H1 (cell line): Measurements from ENCODE around the gene AASDH. TPM values are rescaled to one million over a fixed set of nuclear protein-coding genes. Genes with fewer than 3 reads are reported as not detected.

Source experiments
- CTCF ChIA-PET: fragments of 300-600 bp; sonication (Branson Sonifier 250); formaldehyde crosslinking; loops from one replicate; lab custom pipeline; 2021; ENCODE audit not compliant: partially characterized antibody; lab: Charles Lee
- POLR2A ChIA-PET: fragments of 300-600 bp; sonication (Branson Sonifier 250); formaldehyde crosslinking; loops from one replicate; lab custom pipeline; 2021; ENCODE audit warnings: inconsistent platforms; ENCODE audit not compliant: partially characterized antibody; lab: Charles Lee
- DNase-seq, 2 experiments: peaks; one replicate each; pipeline versions ENCODE4 v3.0.0 to v3.0.0-alpha.2; 2010 to 2022; ENCODE audit warnings: low spot score in 2 of 2, low read depth in 1 of 2, mixed read lengths in 1 of 2
- FAIRE-seq: peaks from 2 replicates; lab custom pipeline; 2011; peaks lifted over from hg19 to GRCh38; lab: Jason Lieb, UNC
- H2AFZ ChIP-seq: 2 replicates; pipeline ENCODE4 v1.8.1; 2012; ENCODE audit warnings: low read length, inconsistent platforms
- H2AK5ac ChIP-seq: 2 replicates; pipeline ENCODE4 v1.6.1; 2013; ENCODE audit warnings: low read depth, low read length
- H2BK120ac ChIP-seq: replicated peaks from 2 replicates; pipeline ENCODE3; 2013; ENCODE audit warnings: low read depth, low read length, inconsistent platforms
- H2BK12ac ChIP-seq: 2 replicates; pipeline ENCODE4 v1.6.1; 2013; ENCODE audit warnings: low read depth, low read length
- H2BK15ac ChIP-seq: 2 replicates; pipeline ENCODE4 v1.6.1; 2013; ENCODE audit warnings: low read length
- H2BK20ac ChIP-seq: 2 replicates; pipeline ENCODE4 v1.6.1; 2013; ENCODE audit warnings: low read length
- H2BK5ac ChIP-seq: 2 replicates; pipeline ENCODE4 v1.6.1; 2013; ENCODE audit warnings: low read depth, low read length
- H3K14ac ChIP-seq: 2 replicates; pipeline ENCODE4 v1.6.1; 2013; ENCODE audit warnings: inconsistent platforms; ENCODE audit not compliant: insufficient read length
- H3K18ac ChIP-seq: 2 replicates; pipeline ENCODE4 v1.6.1; 2013; ENCODE audit warnings: low read length; ENCODE audit errors: extremely low read depth
- H3K23ac ChIP-seq: 2 replicates; pipeline ENCODE4 v1.6.1; 2013; ENCODE audit warnings: inconsistent platforms; ENCODE audit not compliant: insufficient read length
- H3K23me2 ChIP-seq: 2 replicates; pipeline ENCODE4 v1.6.1; 2013; ENCODE audit warnings: low read depth, low read length
- H3K27ac ChIP-seq: 2 replicates; pipeline ENCODE4 v1.6.1; 2011; ENCODE audit warnings: low read depth, low read length, inconsistent platforms
- H3K27me3 ChIP-seq, 4 experiments: replicated peaks in 1 of 4; 1 replicate in 1 of 4; 2 replicates in 3 of 4; pipeline versions ENCODE4 v1.6.1 to v1.8.1; 2011 to 2013; ENCODE audit warnings: low read length in 3 of 4, mild to moderate bottlenecking in 3 of 4, inconsistent platforms in 2 of 4, mixed read lengths in 2 of 4, moderate library complexity in 1 of 4; ENCODE audit not compliant: control insufficient read depth in 3 of 4, insufficient read depth in 3 of 4; ENCODE audit errors: extremely low read depth in 1 of 4
- H3K36me3 ChIP-seq, 4 experiments: 2 replicates each; pipeline versions ENCODE4 v1.6.1 to v1.8.1; 2011 to 2013; ENCODE audit warnings: mild to moderate bottlenecking in 4 of 4, low read length in 3 of 4, moderate library complexity in 2 of 4, control low read depth in 1 of 4, inconsistent platforms in 1 of 4; ENCODE audit not compliant: insufficient read depth in 4 of 4, control insufficient read depth in 2 of 4
- H3K4ac ChIP-seq: replicated peaks from 2 replicates; pipeline ENCODE3; 2013; ENCODE audit warnings: low read length, low read depth, mixed read lengths, inconsistent platforms; ENCODE audit not compliant: insufficient read length
- H3K4me1 ChIP-seq, 4 experiments: replicated peaks in 1 of 4; 1 replicate in 1 of 4; 2 replicates in 3 of 4; pipeline versions ENCODE4 v1.6.1 to v1.8.1; 2011 to 2013; ENCODE audit warnings: low read length in 3 of 4, inconsistent platforms in 2 of 4, mixed read lengths in 1 of 4; ENCODE audit not compliant: insufficient read depth in 4 of 4, control insufficient read depth in 3 of 4
- H3K4me2 ChIP-seq, 2 experiments: 2 replicates each; pipeline versions ENCODE4 v1.6.1 to v1.8.1; 2011 to 2013; ENCODE audit warnings: low read depth in 2 of 2, low read length in 2 of 2, control low read depth in 1 of 2, inconsistent platforms in 1 of 2, mild to moderate bottlenecking in 1 of 2; ENCODE audit not compliant: insufficient read depth in 1 of 2
- H3K4me3 ChIP-seq, 4 experiments: fragments of 200-600, 300-600 bp in 1 of 4; sonication (generic), shearing (Covaris generic), sonication (Bioruptor Twin) in 1 of 4; 2 replicates each; pipeline versions ENCODE4 v1.5.1 to v1.8.1; 2011 to 2016; ENCODE audit warnings: low read length in 4 of 4, low read depth in 3 of 4, control low read depth in 2 of 4, inconsistent platforms in 2 of 4, mild to moderate bottlenecking in 2 of 4, mixed read lengths in 1 of 4, moderate library complexity in 1 of 4; ENCODE audit not compliant: insufficient read depth in 2 of 4; ENCODE audit errors: extremely low read depth in 1 of 4
- H3K56ac ChIP-seq: replicated peaks from 2 replicates; pipeline ENCODE3; 2013; ENCODE audit warnings: low read depth, mild to moderate bottlenecking, mixed read lengths, low read length, inconsistent platforms; ENCODE audit not compliant: insufficient read length
- H3K79me1 ChIP-seq: 2 replicates; pipeline ENCODE4 v1.6.1; 2013; ENCODE audit warnings: low read depth, low read length, control low read depth
- H3K79me2 ChIP-seq, 2 experiments: 2 replicates each; pipeline versions ENCODE4 v1.6.1 to v1.8.1; 2012 to 2013; ENCODE audit warnings: low read length in 2 of 2, mild to moderate bottlenecking in 2 of 2, inconsistent platforms in 1 of 2; ENCODE audit not compliant: insufficient read depth in 2 of 2, control insufficient read depth in 1 of 2
- H3K9ac ChIP-seq, 4 experiments: replicated peaks in 1 of 4; 1 replicate in 1 of 4; 2 replicates in 3 of 4; pipeline versions ENCODE4 v1.6.1 to v1.8.1; 2011 to 2013; ENCODE audit warnings: low read depth in 3 of 4, low read length in 3 of 4, control low read depth in 2 of 4, mild to moderate bottlenecking in 2 of 4, moderate library complexity in 2 of 4, inconsistent platforms in 1 of 4; ENCODE audit errors: extremely low read depth in 1 of 4
- H3K9me3 ChIP-seq, 2 experiments: 2 replicates each; pipeline versions ENCODE4 v1.6.1 to v1.8.1; 2012 to 2013; ENCODE audit warnings: mild to moderate bottlenecking in 2 of 2, moderate library complexity in 2 of 2, control low read depth in 1 of 2, inconsistent platforms in 1 of 2, low read depth in 1 of 2, low read length in 1 of 2, mixed read lengths in 1 of 2; ENCODE audit not compliant: insufficient read depth in 2 of 2
- H4K20me1 ChIP-seq, 2 experiments: replicated peaks in 1 of 2; 2 replicates each; pipeline versions ENCODE3 to v1.8.1; 2011 to 2013; ENCODE audit warnings: inconsistent platforms in 2 of 2, low read length in 2 of 2, mild to moderate bottlenecking in 1 of 2; ENCODE audit not compliant: insufficient read depth in 2 of 2, control insufficient read depth in 1 of 2
- H4K5ac ChIP-seq: 2 replicates; pipeline ENCODE4 v1.6.1; 2013; ENCODE audit warnings: low read length, low read depth, mixed read lengths, inconsistent platforms; ENCODE audit not compliant: insufficient read length
- H4K8ac ChIP-seq: 2 replicates; pipeline ENCODE4 v1.8.0; 2013; ENCODE audit warnings: mild to moderate bottlenecking, moderate library complexity, low read length, inconsistent platforms; ENCODE audit not compliant: insufficient read depth; ENCODE audit errors: extremely low read depth
- H4K91ac ChIP-seq: replicated peaks from 2 replicates; pipeline ENCODE3; 2013; ENCODE audit warnings: low read length, mixed read lengths, inconsistent platforms; ENCODE audit not compliant: insufficient read length
- ASH2L ChIP-seq: fragments of 200-600, 300-600 bp; sonication (generic); IDR thresholded peaks from one replicate; pipeline ENCODE4 v1.7.1; 2017; ENCODE audit warnings: low read length
- BACH1 ChIP-seq: IDR thresholded peaks from 2 replicates; pipeline ENCODE4 v1.6.1; 2012; ENCODE audit warnings: low read length, improper control_type of control experiment
- CHD1 ChIP-seq: IDR thresholded peaks from 2 replicates; pipeline ENCODE4 v1.6.1; 2012; ENCODE audit warnings: low read depth, low read length, improper control_type of control experiment
- CREB1 ChIP-seq: IDR thresholded peaks from 2 replicates; pipeline ENCODE4 v1.6.1; 2012; ENCODE audit warnings: inconsistent platforms
- E2F6 ChIP-seq: IDR thresholded peaks from 2 replicates; pipeline ENCODE4 v1.6.1; 2012; ENCODE audit warnings: inconsistent platforms
- EP300 ChIP-seq, 2 experiments: IDR thresholded peaks; 1 replicate in 1 of 2; 2 replicates in 1 of 2; pipeline ENCODE4 v1.6.1; 2011 to 2012; ENCODE audit warnings: low read depth in 2 of 2, low read length in 2 of 2, mild to moderate bottlenecking in 2 of 2, borderline replicate concordance in 1 of 2, inconsistent platforms in 1 of 2, moderate library complexity in 1 of 2
- POLR2A ChIP-seq, 2 experiments: IDR thresholded peaks; 1 replicate in 1 of 2; 2 replicates in 1 of 2; pipeline ENCODE4 v1.6.1; 2011; ENCODE audit warnings: low read depth in 2 of 2, low read length in 2 of 2, mild to moderate bottlenecking in 2 of 2; ENCODE audit errors: control extremely low read depth in 1 of 2
- POLR2AphosphoS5 ChIP-seq: IDR thresholded peaks from 2 replicates; pipeline ENCODE4 v1.6.1; 2011; ENCODE audit warnings: low read depth, low read length
- POU5F1 ChIP-seq: IDR thresholded peaks from 2 replicates; pipeline ENCODE4 v1.6.1; 2011; ENCODE audit warnings: low read depth, mild to moderate bottlenecking, low read length, moderate library complexity
- RXRA ChIP-seq: IDR thresholded peaks from 2 replicates; pipeline ENCODE4 v1.6.1; 2011; ENCODE audit warnings: low read depth, mild to moderate bottlenecking, low read length, moderate library complexity; ENCODE audit not compliant: insufficient read depth
- SP1 ChIP-seq: IDR thresholded peaks from 2 replicates; pipeline ENCODE4 v1.6.1; 2011; ENCODE audit warnings: low read depth, low read length
- WGBS, 2 experiments: shearing (Covaris generic) in 1 of 2; methylation state at CpG; one replicate each; pipeline versions ENCODE4 v1.1.6 to v1.1.7; 2013 to 2015; ENCODE audit warnings: low lambda C conversion rate in 2 of 2, mixed read lengths in 2 of 2, inconsistent platforms in 1 of 2, low coverage in 1 of 2, missing lambda C conversion rate in 1 of 2; ENCODE audit not compliant: insufficient replicate concordance in 2 of 2, insufficient coverage in 1 of 2, insufficient read length in 1 of 2; ENCODE audit errors: extremely low coverage in 1 of 2, missing lambda C conversion rate in 1 of 2; 5-methylcytosine and 5-hydroxymethylcytosine counted together
- polyA plus RNA-seq, 7 experiments: library from polyadenylated mRNA; depleted of rRNA in 3 of 7; stranded (reverse) in 5 of 7; unstranded in 2 of 7; fragments of >200 nt in 5 of 7; fragments of 200-250 nt in 2 of 7; gene quantifications; 1 replicate in 5 of 7; 2 replicates in 1 of 7; 4 replicates in 1 of 7; pipeline versions ENCODE4 v1.2.1 to v1.2.3, GENCODE V29; 2011 to 2013; ENCODE audit warnings: missing spikeins in 2 of 7, mixed read lengths in 2 of 7
- total RNA-seq: library from RNA; stranded (reverse); fragmentation: NEBNext Ultra II Directional; extraction: Animal tissue kit (Norgen Biotek cat#: 25700); gene quantifications from 2 replicates; pipeline ENCODE4 v1.2.1, GENCODE V29; 2021
- TF ChIP-seq, protein P1 (sequence below): IDR thresholded peaks from 2 replicates; pipeline ENCODE4 v1.6.1; 2011; ENCODE audit warnings: low read length, improper control_type of control experiment

AASDH gene
- total and polyA plus RNA-seq, 2 of the 8 experiments (the other 6 are each of a cell fraction or from before 2014, with no cell fraction given) = 8.0 to 10.9 TPM

DNA sequence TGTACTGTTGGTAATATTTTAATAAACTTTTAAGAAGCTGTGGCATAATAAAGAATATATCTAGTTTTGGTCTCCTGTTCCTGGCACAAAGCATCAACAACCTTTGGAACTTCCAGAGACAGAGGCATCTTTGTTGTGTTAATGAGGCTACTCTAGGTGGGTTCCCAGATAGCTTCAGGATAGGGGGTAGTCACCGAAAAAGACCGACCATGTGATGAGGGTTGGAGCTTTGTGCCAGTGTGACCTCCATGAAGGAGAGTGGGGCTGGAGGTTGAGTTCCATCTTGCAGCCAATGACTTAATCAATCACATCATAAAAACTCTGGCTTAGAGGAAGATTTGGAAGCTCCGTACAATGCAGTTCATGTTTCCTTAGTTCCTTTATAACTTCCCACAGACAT is 38.2 kb upstream of the AASDH start:
- Histone ChIP-seq H2AK5ac (no peak overlapping the region), H3K4me2 (peak overlapping the region; percentile 30 to 37; a peak in 3 of 4 replicates), H2AFZ (no peak overlapping the region), H4K20me1 (peaks cover 6 to 10% of the 10 kb centered on the region in 2 experiments), H4K91ac (no peak overlapping the region), H2BK5ac (no peak overlapping the region; the same call in 1 of the 2 replicates), H3K9ac (no peak overlapping the region), H2BK20ac (no peak overlapping the region), H3K14ac (no peak overlapping the region), H3K79me1 (peaks cover 3% of the 10 kb centered on the region; the same call in 1 of the 2 replicates), H4K8ac (no peak overlapping the region), H3K4me1 (peaks cover 0 to 4% (median 0%) of the 10 kb centered on the region in 4 experiments; a peak in 2 of 7 replicates), H3K23ac (no peak overlapping the region), H4K5ac (no peak overlapping the region), H2BK12ac (no peak overlapping the region), H3K27me3 (no peaks in the 10 kb centered on the region), H3K79me2 (peaks cover 17 to 100% of the 10 kb centered on the region in 2 experiments), H3K36me3 (peaks cover 0 to 24% (median 13%) of the 10 kb centered on the region in 4 experiments; a peak in 5 of 8 replicates), H3K18ac (no peak overlapping the region), H2BK120ac (no peak overlapping the region), H3K4ac (no peak overlapping the region), H3K23me2 (no peaks in the 10 kb centered on the region), H2BK15ac (no peak overlapping the region), H3K27ac (no peak overlapping the region), H3K56ac (no peak overlapping the region), H3K9me3 (peaks cover 3 to 8% of the 10 kb centered on the region in 2 experiments; a peak in 2 of 4 replicates), H3K4me3 (peak overlapping the region in 1 of 4 experiments; percentile 40; a peak in 2 of 8 replicates)
- POLR2A ChIA-PET = interaction anchor here (0.7 to 10.3 kb wide), 3 partner anchors 10 to 19 kb away, joined by 3 to 96 read pairs (median 3); partner anchors contain the start of genes PAICS and PPAT
- CTCF ChIA-PET = interaction anchor here (0.8 to 2.2 kb wide), 4 partner anchors 8 to 16 kb away, joined by 3 to 7 read pairs (median 5); partner anchors contain the start of genes PAICS and PPAT
- WGBS, 2 experiments = 49% methylated on average over 3 of the region's 3 CpGs; no CpG with 5 or more reads in 1 of the 2 experiments
- peak; percentile 87 for FAIRE-seq
- DNase-seq = no peak
- TF ChIP-seq EP300 (IDR thresholded peaks at IDR 0.05; ENCODE audit: borderline replicate concordance in 1 of 2, low read depth in 2 of 2, low read length in 2 of 2) (0 out of 3 replicates have a peak, but pooled peaks of 1 of the 2 experiments have one; percentile 8), CREB1 (no peak), BACH1 (no peak), CHD1 (no peak), POLR2AphosphoS5 (peak; percentile 48; the same call in 1 of the 2 replicates), POU5F1 (peak; percentile 72; the same call in 1 of the 2 replicates), RXRA (no peak), SP1 (peak; percentile 39; the same call in 1 of the 2 replicates), E2F6 (peak; percentile 41; the same call in 1 of the 2 replicates), ASH2L (no peak), POLR2A (IDR thresholded peaks at IDR 0.05; ENCODE audit: control extremely low read depth in 1 of 2, low read depth in 2 of 2, low read length in 2 of 2) (peak in 1 of 2 experiments; percentile 46; a peak in 2 of 3 replicates)
- TF ChIP-seq, protein P1, sequence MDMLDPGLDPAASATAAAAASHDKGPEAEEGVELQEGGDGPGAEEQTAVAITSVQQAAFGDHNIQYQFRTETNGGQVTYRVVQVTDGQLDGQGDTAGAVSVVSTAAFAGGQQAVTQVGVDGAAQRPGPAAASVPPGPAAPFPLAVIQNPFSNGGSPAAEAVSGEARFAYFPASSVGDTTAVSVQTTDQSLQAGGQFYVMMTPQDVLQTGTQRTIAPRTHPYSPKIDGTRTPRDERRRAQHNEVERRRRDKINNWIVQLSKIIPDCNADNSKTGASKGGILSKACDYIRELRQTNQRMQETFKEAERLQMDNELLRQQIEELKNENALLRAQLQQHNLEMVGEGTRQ = 0 out of 2 replicates have a peak, but pooled peaks have one; percentile 34
